ENCODE data around the gene GAA.

DNA sequence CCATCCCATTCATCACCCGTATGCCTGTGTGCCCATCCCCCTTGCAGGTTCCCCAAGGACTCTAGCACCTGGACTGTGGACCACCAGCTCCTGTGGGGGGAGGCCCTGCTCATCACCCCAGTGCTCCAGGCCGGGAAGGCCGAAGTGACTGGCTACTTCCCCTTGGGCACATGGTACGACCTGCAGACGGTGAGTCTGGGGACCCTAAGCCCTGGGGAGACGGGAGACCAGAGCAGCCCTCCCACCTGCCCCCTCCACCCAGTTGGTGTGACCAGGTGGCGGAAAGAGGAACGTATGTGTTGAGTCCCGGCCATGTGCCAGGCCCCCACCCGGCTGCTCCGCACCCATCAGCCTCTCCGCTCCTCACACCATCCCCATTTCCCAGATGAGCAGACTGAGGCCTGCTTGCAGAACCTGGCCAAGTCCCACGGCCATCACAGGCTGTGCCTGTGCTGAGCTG lies 15.6 kb downstream of the GAA start:
- TF ChIP-seq NPAS2 (CRISPR knock-in tag; IDR thresholded peaks at IDR 0.05; ENCODE audit: borderline replicate concordance) (no peak), NCOA1 (CRISPR knock-in tag; IDR thresholded peaks at IDR 0.05) (no peak), MAZ (IDR thresholded peaks at IDR 0.05; ENCODE audit: borderline replicate concordance, low read depth, low read length) (no peak), MAZ (CRISPR knock-in tag; IDR thresholded peaks at IDR 0.05; ENCODE audit: low read depth) (no peak), RELA (CRISPR knock-in tag; IDR thresholded peaks at IDR 0.05) (no peak), SMAD3 (CRISPR knock-in tag; IDR thresholded peaks at IDR 0.05) (no peak), ZFP36 (IDR thresholded peaks at IDR 0.05; ENCODE audit: borderline replicate concordance, low read depth, low read length, partially characterized antibody) (no peak), ELF1 (CRISPR knock-in tag; IDR thresholded peaks at IDR 0.05) (no peak), ZNF33A (CRISPR knock-in tag; IDR thresholded peaks at IDR 0.05; ENCODE audit: borderline replicate concordance) (no peak), CREM (IDR thresholded peaks at IDR 0.05) (no peak), CREM (CRISPR knock-in tag; IDR thresholded peaks at IDR 0.05) (no peak), ZFX (CRISPR knock-in tag; IDR thresholded peaks at IDR 0.05; ENCODE audit: low read depth) (no peak)
- TF ChIP-seq, protein P1, sequence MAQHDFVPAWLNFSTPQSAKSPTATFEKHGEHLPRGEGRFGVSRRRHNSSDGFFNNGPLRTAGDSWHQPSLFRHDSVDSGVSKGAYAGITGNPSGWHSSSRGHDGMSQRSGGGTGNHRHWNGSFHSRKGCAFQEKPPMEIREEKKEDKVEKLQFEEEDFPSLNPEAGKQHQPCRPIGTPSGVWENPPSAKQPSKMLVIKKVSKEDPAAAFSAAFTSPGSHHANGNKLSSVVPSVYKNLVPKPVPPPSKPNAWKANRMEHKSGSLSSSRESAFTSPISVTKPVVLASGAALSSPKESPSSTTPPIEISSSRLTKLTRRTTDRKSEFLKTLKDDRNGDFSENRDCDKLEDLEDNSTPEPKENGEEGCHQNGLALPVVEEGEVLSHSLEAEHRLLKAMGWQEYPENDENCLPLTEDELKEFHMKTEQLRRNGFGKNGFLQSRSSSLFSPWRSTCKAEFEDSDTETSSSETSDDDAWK (CRISPR knock-in tag; IDR thresholded peaks at IDR 0.05), result no peak
- TF ChIP-seq, protein P2, sequence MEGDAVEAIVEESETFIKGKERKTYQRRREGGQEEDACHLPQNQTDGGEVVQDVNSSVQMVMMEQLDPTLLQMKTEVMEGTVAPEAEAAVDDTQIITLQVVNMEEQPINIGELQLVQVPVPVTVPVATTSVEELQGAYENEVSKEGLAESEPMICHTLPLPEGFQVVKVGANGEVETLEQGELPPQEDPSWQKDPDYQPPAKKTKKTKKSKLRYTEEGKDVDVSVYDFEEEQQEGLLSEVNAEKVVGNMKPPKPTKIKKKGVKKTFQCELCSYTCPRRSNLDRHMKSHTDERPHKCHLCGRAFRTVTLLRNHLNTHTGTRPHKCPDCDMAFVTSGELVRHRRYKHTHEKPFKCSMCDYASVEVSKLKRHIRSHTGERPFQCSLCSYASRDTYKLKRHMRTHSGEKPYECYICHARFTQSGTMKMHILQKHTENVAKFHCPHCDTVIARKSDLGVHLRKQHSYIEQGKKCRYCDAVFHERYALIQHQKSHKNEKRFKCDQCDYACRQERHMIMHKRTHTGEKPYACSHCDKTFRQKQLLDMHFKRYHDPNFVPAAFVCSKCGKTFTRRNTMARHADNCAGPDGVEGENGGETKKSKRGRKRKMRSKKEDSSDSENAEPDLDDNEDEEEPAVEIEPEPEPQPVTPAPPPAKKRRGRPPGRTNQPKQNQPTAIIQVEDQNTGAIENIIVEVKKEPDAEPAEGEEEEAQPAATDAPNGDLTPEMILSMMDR (CRISPR knock-in tag; IDR thresholded peaks at IDR 0.05), result no peak
- TF ChIP-seq, protein P3, sequence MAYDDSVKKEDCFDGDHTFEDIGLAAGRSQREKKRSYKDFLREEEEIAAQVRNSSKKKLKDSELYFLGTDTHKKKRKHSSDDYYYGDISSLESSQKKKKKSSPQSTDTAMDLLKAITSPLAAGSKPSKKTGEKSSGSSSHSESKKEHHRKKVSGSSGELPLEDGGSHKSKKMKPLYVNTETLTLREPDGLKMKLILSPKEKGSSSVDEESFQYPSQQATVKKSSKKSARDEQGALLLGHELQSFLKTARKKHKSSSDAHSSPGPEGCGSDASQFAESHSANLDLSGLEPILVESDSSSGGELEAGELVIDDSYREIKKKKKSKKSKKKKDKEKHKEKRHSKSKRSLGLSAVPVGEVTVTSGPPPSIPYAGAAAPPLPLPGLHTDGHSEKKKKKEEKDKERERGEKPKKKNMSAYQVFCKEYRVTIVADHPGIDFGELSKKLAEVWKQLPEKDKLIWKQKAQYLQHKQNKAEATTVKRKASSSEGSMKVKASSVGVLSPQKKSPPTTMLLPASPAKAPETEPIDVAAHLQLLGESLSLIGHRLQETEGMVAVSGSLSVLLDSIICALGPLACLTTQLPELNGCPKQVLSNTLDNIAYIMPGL (CRISPR knock-in tag; IDR thresholded peaks at IDR 0.05; ENCODE audit: borderline replicate concordance in 1 of 2, low read depth in 1 of 2), result no peak

All from HepG2 (cell line).